ENCODE results near the gene HOXA9. TPM values are rescaled to one million over a fixed set of nuclear protein-coding genes. Genes with fewer than 3 reads are reported as not detected.

Gene HOXA9
- total and polyA plus RNA-seq, 2 experiments from 2014 or later, result 3.6 to 4.4 TPM

GRCh38 chr7:27160145-27160545, 5.2 kb downstream of the HOXA9 start:
- Histone ChIP-seq H3K4me1 (ENCODE audit: insufficient read depth) (peaks cover 14% of the 10 kb centered on the region), H3K4me2 (peak overlapping the region; percentile 96)

GRCh38 chr7:27159266-27160144, 5.8 kb downstream of the HOXA9 start:
- Histone ChIP-seq H3K4me1 (ENCODE audit: insufficient read depth) (peaks cover 19% of the 10 kb centered on the region), H4K20me1 (ENCODE audit: insufficient read depth, poor library complexity, severe bottlenecking) (no peaks in the 10 kb centered on the region), H3K27me3 (peaks cover 92% of the 10 kb centered on the region), H3K9me2 (replicated peaks; ENCODE audit: insufficient read depth) (no peaks in the 10 kb centered on the region), H2AFZ (no peak overlapping the region), H3K36me3 (replicated peaks; ENCODE audit: insufficient read depth, low read depth) (no peaks in the 10 kb centered on the region), H3K79me2 (peaks cover 22% of the 10 kb centered on the region), H3K4me3 (no peak overlapping the region), H3K27ac (no peak overlapping the region), H3K4me2 (peak overlapping the region; percentile 96), H3K9me3 (ENCODE audit: low read depth) (no peaks in the 10 kb centered on the region)
- WGBS (ENCODE audit: low lambda C conversion rate, missing lambda C conversion rate), result 61% methylated on average over 27 of the region's 27 CpGs
- no peak for DNase-seq (ENCODE audit: low spot score)
- TF ChIP-seq EZH2phosphoT487 (IDR thresholded peaks at IDR 0.05; ENCODE audit: low read depth, severe bottlenecking, unreplicated experiment) (no peak), EZH2 (IDR thresholded peaks at IDR 0.05; ENCODE audit: borderline replicate concordance) (no peak)
- TF ChIP-seq, protein P1, sequence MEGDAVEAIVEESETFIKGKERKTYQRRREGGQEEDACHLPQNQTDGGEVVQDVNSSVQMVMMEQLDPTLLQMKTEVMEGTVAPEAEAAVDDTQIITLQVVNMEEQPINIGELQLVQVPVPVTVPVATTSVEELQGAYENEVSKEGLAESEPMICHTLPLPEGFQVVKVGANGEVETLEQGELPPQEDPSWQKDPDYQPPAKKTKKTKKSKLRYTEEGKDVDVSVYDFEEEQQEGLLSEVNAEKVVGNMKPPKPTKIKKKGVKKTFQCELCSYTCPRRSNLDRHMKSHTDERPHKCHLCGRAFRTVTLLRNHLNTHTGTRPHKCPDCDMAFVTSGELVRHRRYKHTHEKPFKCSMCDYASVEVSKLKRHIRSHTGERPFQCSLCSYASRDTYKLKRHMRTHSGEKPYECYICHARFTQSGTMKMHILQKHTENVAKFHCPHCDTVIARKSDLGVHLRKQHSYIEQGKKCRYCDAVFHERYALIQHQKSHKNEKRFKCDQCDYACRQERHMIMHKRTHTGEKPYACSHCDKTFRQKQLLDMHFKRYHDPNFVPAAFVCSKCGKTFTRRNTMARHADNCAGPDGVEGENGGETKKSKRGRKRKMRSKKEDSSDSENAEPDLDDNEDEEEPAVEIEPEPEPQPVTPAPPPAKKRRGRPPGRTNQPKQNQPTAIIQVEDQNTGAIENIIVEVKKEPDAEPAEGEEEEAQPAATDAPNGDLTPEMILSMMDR (IDR thresholded peaks at IDR 0.05; ENCODE audit: poor library complexity), result no peak

More at GRCh38 chr7:27160145-27160545, 5.2 kb downstream of the HOXA9 start:
- Histone ChIP-seq H3K27me3 (peaks cover 92% of the 10 kb centered on the region), H2AFZ (peak overlapping the region; percentile 78), H3K4me3 (peak overlapping the region; percentile 34), H3K27ac (no peak overlapping the region), H3K9me3 (ENCODE audit: low read depth) (no peaks in the 10 kb centered on the region), H3K79me2 (peaks cover 28% of the 10 kb centered on the region), H3K9me2 (replicated peaks; ENCODE audit: insufficient read depth) (no peaks in the 10 kb centered on the region), H3K36me3 (replicated peaks; ENCODE audit: insufficient read depth, low read depth) (no peaks in the 10 kb centered on the region), H4K20me1 (ENCODE audit: insufficient read depth, poor library complexity, severe bottlenecking) (no peaks in the 10 kb centered on the region)
- TF ChIP-seq EZH2phosphoT487 (IDR thresholded peaks at IDR 0.05; ENCODE audit: low read depth, severe bottlenecking, unreplicated experiment) (no peak), EZH2 (IDR thresholded peaks at IDR 0.05; ENCODE audit: borderline replicate concordance) (no peak)
- TF ChIP-seq, protein P1 (IDR thresholded peaks at IDR 0.05; ENCODE audit: poor library complexity), result no peak
- 59% methylated on average over 23 of the region's 23 CpGs for WGBS (ENCODE audit: low lambda C conversion rate, missing lambda C conversion rate)
- DNase-seq (ENCODE audit: low spot score), result peak; percentile 18

GRCh38 chr7:27158436-27159265, 6.7 kb downstream of the HOXA9 start:
- Histone ChIP-seq H4K20me1 (ENCODE audit: insufficient read depth, poor library complexity, severe bottlenecking) (no peaks in the 10 kb centered on the region), H3K4me2 (no peak overlapping the region), H3K27ac (no peak overlapping the region), H3K4me1 (ENCODE audit: insufficient read depth) (peaks cover 19% of the 10 kb centered on the region), H3K79me2 (peaks cover 13% of the 10 kb centered on the region), H3K9me2 (replicated peaks; ENCODE audit: insufficient read depth) (no peaks in the 10 kb centered on the region), H3K4me3 (no peak overlapping the region), H3K27me3 (peaks cover 92% of the 10 kb centered on the region), H3K9me3 (ENCODE audit: low read depth) (no peaks in the 10 kb centered on the region), H3K36me3 (replicated peaks; ENCODE audit: insufficient read depth, low read depth) (no peaks in the 10 kb centered on the region), H2AFZ (no peak overlapping the region)
- WGBS (ENCODE audit: low lambda C conversion rate, missing lambda C conversion rate), result 48% methylated on average over 35 of the region's 35 CpGs
- DNase-seq (ENCODE audit: low spot score), result no peak
- TF ChIP-seq, protein P1 (IDR thresholded peaks at IDR 0.05; ENCODE audit: poor library complexity), result no peak
- TF ChIP-seq EZH2phosphoT487 (IDR thresholded peaks at IDR 0.05; ENCODE audit: low read depth, severe bottlenecking, unreplicated experiment) (peak; percentile 80), EZH2 (IDR thresholded peaks at IDR 0.05; ENCODE audit: borderline replicate concordance) (peak; percentile 29)

Data from hepatocyte (in vitro differentiated cells).